GM11168 (cell line): ENCODE measurements around the gene FICD.

Source experiments
- in situ Hi-C: fragments of 300-500 bp; cut with MboI; formaldehyde crosslinking; loops from one replicate; pipeline ENCODE4 v1.12.0; 2022; ENCODE audit warnings: low sequenced_read_pairs; ENCODE audit not compliant: unreplicated experiment

FICD gene

DNA sequence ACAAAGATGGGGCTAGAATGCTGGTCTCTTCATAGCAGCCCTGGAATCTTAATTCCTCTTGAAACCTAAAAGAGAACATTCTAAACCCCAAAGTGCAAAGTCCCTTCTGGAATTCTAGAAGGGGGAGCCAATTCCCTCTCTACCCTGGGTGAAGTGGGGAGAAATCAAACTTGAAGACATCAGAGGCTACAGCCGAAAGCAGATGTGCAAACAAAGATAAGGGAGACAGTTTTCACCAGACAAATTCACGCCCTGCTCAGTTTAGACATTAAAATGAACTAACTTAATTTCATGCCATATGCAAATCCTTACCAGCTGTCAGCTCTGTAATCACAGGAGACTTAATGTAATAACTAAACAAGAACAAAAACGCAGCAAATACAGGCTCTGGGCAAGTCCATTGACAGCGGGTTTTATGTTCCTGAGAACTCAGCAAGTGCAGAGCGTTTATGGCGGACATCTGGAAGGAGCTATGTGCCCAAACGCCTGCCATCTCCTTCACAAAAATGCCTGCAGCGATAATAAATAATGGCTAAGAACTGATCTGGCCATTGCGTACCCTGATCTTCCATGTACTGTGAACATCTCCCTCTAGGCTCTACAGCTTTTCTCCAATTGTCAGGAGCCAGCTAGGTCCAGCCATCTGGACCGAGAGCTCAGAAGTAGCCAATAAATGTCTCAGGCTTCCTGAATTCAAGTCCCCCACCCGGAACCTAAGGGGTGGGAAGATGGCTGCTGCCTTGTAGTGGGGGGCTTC lies 19.1 kb upstream of the FICD start:
- in situ Hi-C loops, result no loop called here

DNA sequence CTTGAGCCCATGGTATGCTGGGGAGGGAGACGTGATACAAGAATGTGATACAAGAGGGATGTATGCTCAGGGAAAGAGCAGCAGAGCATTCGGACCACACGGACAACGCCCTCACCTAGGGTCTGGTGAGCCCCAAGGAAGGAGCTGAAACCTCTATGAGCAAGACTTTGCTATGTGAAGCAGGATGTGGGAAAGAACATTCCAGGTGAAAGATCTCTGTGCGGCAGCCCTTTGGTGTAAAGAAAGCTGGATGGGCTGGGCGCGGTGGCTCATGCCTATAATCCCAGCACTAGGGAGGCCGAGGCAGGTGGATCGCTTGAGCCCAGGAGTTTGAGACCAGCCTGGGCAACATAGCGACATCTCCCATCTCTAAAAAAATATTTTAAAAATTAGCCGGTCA lies 16.9 kb upstream of the FICD start:
- in situ Hi-C loops, result no loop called here

DNA sequence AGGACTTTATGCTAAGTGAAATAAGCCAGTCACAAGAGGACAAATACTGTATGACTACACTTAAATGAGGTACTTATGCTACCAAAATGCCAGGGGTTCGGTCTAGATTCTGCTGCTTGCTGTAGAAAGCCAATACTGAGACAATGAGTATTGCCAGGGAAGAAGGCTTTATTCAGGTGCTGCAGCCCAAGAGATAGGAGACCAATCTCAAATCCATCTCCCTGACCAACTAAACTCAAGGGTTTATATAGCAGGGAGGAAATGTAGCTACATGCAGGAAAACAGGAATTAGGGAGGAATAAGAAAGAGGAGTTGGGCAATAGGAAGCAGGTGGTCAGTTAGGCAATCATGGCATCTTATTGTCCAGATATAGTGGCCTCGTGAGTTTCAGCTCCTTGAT lies 12.2 kb upstream of the FICD start:
- in situ Hi-C loops, result no loop called here

DNA sequence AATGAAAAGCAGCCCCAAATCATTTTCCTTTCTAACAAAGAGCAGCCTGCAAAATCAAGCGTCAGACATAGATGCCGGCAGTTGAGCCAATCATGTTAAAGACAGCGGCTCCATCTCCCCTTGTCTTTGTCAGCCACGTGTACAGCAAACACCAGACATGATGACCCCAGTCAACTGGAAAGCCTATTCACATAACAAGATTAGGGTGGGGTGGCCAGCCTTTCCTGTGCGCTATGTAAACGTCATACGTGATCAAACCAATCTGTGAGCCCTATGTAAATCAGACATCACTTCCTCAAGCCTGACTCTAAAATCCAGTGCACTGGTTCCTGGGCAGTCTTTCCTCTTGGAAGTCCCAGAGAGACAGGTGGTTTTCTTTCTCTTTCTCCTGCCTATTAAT lies 9.9 kb upstream of the FICD start:
- in situ Hi-C loops, result no loop called here

DNA sequence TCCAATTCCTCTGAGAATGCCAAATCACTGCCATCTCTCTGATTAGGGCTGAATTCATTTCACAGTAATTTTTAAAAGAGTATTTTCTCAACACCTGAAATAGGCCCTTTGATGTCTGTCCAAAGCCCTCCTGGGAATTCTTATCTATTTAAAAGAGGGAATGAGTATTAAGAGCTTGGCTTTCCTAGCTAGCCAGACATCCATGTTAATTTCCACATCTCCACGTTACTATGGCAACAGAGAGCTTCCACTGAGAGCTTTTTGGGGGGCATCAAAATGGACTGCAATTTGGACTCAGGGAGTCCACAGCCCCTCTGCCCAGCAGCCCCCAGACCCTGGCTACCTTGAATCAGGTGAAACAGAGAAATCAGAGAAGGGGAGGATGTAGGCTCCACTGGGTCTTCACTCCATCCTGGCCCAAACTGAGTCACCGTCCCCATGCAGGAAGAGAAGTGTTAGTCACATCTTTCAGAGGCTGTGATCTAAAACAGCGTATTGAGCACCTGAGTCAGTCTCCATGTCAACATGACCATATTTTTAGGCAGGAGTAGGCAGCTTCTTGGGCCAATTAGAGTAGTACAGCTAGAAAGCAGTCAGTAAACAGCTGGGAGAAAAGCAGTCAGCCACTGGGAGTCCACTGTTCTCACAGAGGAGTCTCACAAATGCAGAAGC lies 7.0 kb upstream of the FICD start:
- in situ Hi-C loops, result no loop called here

DNA sequence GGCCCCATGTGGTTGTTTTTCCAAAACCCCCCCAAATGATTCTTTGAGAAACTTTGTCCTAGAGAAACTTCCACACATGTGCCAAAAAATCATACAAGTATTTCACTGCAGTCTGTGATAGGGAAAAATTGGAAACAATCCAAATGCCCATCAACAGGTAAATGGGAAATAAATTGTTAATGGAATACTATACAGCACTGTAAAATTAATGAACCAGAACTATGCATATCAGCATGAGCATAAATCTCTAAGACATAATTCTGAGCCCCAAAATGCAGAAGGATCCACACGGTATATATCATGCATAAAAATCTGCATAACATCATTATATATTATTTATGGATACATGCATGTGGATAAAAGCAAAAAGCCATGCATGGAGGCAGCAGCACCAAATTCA lies 5.3 kb upstream of the FICD start:
- in situ Hi-C loops, result no loop called here

DNA sequence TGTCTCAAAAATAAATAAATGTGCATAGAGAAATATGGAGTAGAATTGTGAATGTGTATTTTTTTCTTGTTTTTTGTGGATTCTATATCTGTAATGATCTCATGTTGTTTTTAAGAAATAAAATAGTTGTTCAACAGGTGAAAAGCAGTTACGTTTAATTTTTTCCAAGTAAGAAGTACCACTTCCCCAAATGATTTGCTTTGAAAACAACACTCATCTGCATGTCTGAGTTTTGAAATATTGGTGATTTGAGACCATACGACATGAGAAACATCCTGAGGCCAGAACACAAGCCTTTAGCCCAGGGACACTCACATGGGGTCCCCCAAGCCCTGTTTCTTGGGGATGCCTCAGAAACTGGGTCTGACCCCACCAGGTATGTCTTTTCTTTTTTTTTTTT lies 4.2 kb upstream of the FICD start:
- in situ Hi-C loops, result no loop called here

DNA sequence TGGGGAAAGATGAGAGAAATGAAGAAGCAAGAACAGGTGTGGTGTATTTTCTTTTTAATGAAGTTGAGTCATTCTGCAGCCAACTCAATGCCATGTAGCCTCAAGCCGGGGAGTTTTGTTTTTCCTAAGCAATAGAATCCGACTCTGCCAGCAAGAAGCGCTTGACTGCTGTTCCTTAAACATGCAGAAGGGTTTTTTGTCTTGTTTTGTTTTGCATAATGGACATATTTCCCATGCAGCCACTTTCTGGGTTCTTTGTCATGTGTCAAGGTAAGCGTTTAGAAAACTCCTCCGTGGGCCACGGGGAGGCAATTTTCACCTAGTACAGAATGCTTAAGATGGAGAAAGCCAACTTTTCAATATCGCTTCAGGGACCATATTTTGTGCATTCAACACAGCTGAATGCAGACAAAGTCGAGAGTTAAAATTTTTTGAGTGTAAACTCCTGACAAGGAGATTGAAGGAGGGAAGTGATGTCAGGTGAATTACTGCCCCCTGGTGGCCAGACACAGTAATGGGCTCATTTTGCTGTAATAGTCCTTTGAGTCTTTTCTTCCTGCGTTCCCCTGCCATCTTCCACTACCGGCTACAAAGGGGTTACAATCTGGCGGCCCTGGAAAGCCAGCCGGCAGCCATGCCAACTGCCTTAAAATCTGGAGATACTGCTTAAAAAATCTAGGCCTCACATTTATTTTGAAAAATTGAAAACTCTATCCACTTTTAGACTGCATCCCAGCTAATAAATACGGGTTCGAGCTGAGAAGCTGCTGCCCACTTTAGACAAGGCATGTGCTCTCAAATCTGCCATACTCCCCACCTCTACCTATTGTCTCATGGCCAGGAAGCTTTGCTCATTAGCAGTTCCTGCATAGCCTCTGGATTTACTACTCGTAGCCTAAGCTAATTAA lies 3.2 kb upstream of the FICD start:
- in situ Hi-C loops, result no loop called here

DNA sequence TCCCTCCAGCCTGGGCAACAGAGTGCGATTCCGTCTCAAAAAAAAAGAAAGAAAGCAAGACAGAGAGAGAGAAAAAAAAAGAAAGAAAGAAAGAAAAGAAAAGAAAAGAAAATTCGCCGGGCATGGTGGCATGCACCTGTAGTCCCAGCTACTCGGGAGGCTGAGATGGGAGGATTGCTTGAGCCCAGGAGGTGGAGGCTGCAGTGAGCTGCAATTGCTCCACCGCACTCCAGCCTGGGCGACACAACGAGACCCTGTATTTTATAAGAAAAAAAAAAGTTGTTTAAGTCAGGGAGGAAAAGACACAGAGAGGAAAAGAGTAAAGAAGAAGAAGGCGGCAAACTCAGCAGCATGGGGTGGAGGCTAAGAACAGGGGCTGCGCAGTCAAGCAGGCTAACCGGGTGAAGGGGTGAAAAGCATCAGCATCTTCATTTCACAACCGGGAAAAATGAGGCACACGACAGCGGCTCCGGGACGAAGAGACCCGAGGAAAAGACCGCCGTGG lies 557 bp upstream of the FICD start:
- in situ Hi-C loops, result no loop called here

DNA sequence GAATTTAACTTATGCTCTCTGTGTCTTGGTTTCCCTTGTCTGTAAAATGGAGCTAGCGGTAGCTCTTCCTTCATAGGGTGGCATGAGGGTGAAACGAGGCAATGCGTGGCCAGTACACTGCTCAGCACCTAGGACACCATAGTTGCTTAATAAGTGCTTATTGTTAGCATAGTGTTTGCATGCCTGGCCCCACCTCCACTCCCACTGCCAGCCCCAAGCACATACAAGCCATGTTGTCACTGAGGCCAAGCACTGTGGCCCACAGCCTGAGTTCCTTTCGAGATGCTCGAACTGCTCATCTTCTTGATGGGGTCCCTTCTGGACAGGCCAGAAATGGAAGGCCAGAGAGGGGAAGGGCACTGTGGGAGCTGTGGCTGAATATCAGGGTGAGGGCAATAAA lies 839 bp downstream of the FICD start:
- in situ Hi-C loops, result no loop called here

DNA sequence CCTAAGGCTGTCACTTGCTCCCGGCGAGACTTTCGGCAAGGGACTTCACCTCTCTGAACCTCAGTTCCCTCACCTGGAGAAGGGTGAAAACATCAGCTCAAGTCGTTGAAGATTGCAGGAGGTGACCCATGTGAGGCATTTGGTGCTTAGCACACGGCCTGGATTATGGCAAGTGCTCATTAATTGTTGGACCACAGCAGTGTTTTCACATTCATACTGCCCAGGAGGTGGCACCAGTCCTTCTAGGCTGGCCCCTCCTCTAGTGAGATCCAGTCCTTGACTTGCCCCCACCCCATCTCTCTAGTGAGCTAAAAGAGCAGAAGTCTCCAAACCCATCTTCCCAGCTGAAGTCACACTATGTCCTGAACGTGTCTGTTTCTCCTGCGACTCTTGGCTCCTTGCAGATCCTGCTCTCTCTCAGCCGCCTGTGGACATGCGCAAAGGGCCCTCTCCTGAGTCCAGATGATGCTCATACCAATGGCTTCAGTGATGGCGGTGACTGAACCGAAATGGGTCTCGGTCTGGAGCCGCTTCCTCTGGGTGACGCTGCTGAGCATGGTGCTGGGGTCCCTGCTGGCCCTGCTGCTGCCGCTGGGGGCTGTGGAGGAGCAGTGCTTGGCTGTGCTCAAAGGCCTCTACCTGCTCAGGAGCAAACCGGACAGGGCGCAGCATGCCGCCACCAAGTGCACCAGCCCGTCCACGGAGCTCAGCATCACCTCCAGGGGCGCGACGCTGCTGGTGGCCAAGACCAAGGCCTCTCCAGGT lies 1.6 kb downstream of the FICD start:
- in situ Hi-C loops, result no loop called here

DNA sequence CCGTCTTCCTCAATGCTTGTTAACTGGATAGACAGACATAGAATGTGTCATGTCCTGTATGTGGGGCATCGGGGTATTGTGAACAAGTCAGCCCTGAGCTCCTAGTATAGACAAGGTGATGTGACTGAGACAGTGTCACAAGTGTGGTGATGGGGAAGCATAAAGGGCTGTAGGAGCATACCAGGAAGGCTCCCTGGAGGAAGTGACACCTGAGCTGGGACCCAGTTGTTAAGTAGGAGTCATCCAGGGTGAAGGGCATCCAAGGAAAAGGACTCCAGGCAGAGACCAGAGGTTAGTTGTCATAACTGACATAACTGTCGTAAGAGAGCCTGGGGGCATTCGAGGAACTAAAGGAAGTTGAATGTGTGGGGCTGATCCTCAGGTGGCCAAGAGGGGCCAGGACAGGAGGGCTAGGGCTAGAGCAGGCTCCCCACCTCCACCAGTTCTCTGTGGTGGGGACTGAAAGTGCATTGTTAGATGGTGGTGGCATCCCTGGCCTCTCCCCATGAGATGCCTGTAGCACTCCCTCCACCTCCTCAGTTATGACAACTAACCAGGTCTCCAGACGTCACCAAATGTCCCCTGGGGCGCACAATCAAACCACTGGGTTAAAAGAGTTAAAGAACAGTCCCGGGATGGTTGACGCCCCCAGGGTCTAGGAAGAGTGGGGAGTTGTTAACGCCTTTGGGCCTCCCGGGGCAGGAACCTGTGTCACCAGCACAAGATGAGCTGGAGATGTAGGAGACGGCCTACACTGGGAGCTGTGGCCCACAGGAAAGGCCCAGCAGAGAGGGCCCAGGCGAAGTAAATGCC lies 2.4 kb downstream of the FICD start:
- in situ Hi-C loops, result no loop called here

DNA sequence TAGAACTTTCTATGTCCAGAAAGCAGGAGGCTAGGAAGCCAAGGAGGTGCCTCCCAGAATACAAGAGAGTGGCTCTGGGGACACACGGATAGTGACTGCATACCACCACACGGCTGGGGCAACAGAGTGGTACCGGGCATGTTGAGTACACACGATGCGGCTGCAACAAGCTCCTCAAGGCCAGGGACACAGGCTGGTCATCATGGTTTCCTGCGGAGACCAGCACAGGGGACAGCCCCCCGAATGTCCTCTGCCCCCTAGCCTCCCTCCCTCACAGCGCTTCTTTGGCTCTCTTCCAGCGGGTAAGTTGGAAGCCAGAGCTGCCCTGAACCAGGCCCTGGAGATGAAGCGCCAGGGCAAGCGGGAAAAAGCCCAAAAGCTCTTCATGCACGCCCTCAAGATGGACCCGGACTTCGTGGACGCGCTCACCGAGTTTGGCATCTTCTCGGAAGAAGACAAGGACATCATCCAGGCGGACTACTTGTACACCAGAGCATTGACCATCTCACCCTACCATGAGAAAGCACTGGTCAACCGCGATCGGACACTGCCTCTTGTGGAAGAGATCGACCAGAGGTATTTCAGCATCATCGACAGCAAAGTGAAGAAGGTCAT lies 3.1 kb downstream of the FICD start:
- in situ Hi-C loops, result no loop called here

DNA sequence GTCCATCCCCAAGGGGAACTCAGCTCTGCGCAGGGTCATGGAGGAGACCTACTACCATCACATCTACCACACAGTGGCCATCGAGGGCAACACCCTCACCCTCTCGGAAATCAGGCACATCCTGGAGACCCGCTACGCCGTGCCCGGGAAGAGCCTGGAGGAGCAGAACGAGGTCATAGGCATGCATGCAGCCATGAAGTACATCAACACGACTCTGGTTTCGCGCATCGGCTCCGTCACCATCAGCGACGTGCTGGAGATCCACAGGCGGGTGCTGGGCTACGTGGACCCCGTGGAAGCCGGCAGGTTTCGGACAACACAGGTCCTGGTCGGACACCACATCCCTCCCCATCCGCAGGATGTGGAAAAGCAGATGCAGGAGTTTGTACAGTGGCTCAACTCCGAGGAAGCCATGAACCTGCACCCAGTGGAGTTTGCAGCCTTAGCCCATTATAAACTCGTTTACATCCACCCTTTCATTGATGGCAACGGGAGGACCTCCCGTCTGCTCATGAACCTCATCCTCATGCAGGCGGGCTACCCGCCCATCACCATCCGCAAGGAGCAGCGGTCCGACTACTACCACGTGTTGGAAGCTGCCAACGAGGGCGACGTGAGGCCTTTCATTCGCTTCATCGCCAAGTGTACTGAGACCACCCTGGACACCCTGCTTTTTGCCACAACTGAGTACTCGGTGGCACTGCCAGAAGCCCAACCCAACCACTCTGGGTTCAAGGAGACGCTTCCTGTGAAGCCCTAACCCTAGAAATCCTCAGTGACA lies 3.8 kb downstream of the FICD start:
- in situ Hi-C loops, result no loop called here

DNA sequence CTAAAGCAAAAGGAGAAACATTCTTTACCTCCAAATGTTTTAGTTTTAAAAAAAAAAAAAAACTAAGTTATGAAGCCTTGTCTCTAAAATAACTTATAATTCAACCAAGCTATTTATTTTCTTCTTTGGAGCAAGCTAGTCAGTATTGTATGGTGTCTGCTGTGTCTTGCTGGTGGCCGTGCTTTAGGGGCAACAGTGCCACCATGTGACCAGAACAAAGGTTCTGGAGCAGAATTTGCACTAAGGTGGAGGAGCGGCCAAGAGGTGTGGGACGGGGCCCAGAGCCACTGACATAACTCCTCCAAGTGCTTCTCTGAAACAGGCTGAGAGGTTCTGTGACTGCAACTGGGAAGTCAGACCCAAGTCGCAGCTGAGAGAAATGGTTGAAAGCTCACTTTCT lies 4.5 kb downstream of the FICD start:
- in situ Hi-C loops, result no loop called here

DNA sequence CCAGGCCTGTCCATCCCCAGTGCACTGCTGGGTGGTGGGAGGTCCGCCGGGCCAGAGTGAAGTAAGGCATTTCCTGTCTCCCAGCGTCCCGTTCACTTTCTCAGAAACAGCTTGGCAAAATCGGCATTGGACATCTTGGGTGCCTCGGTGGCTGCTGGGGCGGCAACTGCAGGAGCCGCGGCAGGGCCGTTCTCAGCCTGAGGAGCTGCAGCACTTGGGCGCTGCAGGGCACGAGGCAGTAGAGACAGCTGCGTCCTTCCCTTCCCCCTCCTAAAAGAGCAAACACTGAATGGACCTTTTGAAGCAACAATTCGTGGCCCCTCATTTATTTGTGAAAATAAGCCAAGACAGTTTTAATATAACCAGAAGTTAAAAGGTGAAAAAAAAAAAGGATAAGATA lies 8.3 kb downstream of the FICD start:
- in situ Hi-C loops, result no loop called here

DNA sequence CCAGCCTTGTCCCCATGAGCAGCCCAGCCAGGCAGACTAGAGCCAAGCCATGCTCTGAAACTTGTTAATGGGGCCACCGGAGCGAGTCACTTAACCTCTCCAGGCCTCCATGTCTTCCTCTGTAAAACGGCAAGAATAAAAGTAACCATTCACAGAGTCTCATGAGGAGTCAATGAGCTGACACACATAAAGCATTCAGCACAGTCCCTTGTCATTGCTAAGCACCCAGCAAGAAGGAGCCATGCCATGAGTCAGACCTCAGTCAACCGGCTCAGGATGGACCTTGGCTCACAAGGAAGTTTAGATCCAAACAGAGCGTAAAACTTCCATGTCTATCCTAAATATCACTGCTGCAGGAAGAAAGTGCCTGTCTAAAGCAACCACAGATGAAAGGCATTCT lies 10.6 kb downstream of the FICD start:
- in situ Hi-C loops, result no loop called here

DNA sequence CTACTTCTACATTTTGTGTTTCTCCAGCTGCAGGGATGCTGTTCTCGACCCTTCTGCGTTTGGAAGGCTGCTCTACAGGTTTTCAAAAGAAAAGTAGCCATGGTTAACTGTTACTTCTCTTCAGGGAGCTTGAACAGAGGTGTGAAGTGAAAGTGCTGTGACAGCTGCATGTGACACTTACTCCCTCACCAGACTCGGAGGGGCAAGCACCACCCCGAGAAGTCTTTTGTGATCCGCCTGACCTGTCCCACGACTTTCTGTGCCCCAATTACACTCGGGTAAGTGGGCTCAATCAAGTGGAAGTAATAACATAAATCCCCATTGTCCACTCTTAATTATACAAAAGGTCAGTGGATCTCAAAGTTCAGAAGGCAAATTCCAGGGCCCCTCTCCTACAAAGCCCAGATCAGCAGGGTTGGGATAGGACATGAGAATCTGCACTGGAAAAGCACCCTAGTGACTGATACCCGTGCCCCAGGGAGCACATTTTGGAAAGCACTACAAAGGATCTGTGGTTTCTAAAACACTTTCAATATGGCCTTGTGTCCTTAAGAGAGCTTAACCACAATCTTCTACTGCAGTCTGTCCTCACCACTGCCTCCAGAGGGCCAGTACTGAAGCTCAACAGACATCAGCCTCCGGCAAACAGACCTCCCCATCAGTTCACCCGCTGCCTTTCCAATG lies 11.5 kb downstream of the FICD start:
- in situ Hi-C loops, result no loop called here
